HepG2 (cell line): Measurements from ENCODE around the gene ANKRD13D. TPM values are rescaled to one million over a fixed set of nuclear protein-coding genes. Genes with fewer than 3 reads are reported as not detected.

Experiments used
- ATF7 ChIP-seq, 2 experiments: fragments of 450-650 bp in 1 of 2; sonication (generic) in 1 of 2; formaldehyde crosslinking in 1 of 2; IDR thresholded peaks; 2 replicates each; pipeline versions ENCODE4 v1.4.0 to v1.6.1; 2016 to 2020; ENCODE audit warnings: antibody characterized with exemption in 1 of 2, mild to moderate bottlenecking in 1 of 2, missing genetic modification reagents in 1 of 2
- BORCS8-MEF2B ChIP-seq: sonication (generic); formaldehyde crosslinking; IDR thresholded peaks from 2 replicates; pipeline ENCODE4 v1.8.0; 2022; ENCODE audit warnings: mild to moderate bottlenecking, missing genetic modification reagents
- CC2D1A ChIP-seq: sonication (generic); formaldehyde crosslinking; IDR thresholded peaks from 2 replicates; pipeline ENCODE4 v1.8.1; 2023; ENCODE audit warnings: mild to moderate bottlenecking, missing genetic modification reagents
- CEBPB ChIP-seq: IDR thresholded peaks from 2 replicates; pipeline ENCODE4 v1.6.1; 2011; ENCODE audit warnings: low read depth, low read length, improper control_type of control experiment, borderline replicate concordance
- CTCF ChIP-seq: sonication (generic); formaldehyde crosslinking; IDR thresholded peaks from 2 replicates; pipeline ENCODE4 v1.5.0; 2020; ENCODE audit warnings: mild to moderate bottlenecking, missing genetic modification reagents, moderate library complexity
- DMAP1 ChIP-seq: IDR thresholded peaks from 2 replicates; pipeline ENCODE4 v1.6.1; 2016
- HDAC6 ChIP-seq: fragments of 200-600 bp; sonication (generic); IDR thresholded peaks from 2 replicates; pipeline ENCODE4 v1.7.0; 2017; ENCODE audit warnings: mild to moderate bottlenecking, antibody characterized with exemption, low read length, low read depth
- HNF1B ChIP-seq: sonication (generic); formaldehyde crosslinking; IDR thresholded peaks from 2 replicates; pipeline ENCODE4 v1.5.1; 2020; ENCODE audit warnings: mild to moderate bottlenecking, moderate library complexity, missing genetic modification reagents
- MAZ ChIP-seq, 2 experiments: sonication (generic) in 1 of 2; formaldehyde crosslinking in 1 of 2; IDR thresholded peaks; 2 replicates each; pipeline versions ENCODE4 v1.5.0 to v1.6.1; 2012 to 2020; ENCODE audit warnings: low read depth in 2 of 2, mild to moderate bottlenecking in 2 of 2, borderline replicate concordance in 1 of 2, improper control_type of control experiment in 1 of 2, low read length in 1 of 2, missing genetic modification reagents in 1 of 2, moderate library complexity in 1 of 2
- PLRG1 ChIP-seq: fragments of 450-650 bp; conservative IDR thresholded peaks from 2 replicates; pipeline ENCODE4 v1.6.1; 2016
- SMC3 ChIP-seq: IDR thresholded peaks from 2 replicates; pipeline ENCODE4 v1.6.1; 2011; ENCODE audit warnings: low read length, improper control_type of control experiment
- TBP ChIP-seq: sonication (generic); formaldehyde crosslinking; IDR thresholded peaks from 2 replicates; pipeline ENCODE4 v1.5.0; 2020; ENCODE audit warnings: missing genetic modification reagents
- ZBTB4 ChIP-seq: sonication (generic); formaldehyde crosslinking; IDR thresholded peaks from 2 replicates; pipeline ENCODE4 v1.4.0; 2020; ENCODE audit warnings: missing genetic modification reagents, mild to moderate bottlenecking, borderline replicate concordance
- ZFP82 ChIP-seq: sonication (generic); formaldehyde crosslinking; IDR thresholded peaks from 2 replicates; pipeline ENCODE4 v1.5.1; 2020; ENCODE audit warnings: mild to moderate bottlenecking, missing genetic modification reagents, borderline replicate concordance
- ZNF224 ChIP-seq: sonication (generic); formaldehyde crosslinking; IDR thresholded peaks from 2 replicates; pipeline ENCODE4 v1.5.0; 2020; ENCODE audit warnings: mild to moderate bottlenecking, missing genetic modification reagents
- ZNF713 ChIP-seq: sonication (generic); formaldehyde crosslinking; IDR thresholded peaks from 2 replicates; pipeline ENCODE4 v1.4.0; 2020; ENCODE audit warnings: mild to moderate bottlenecking, missing genetic modification reagents
- ZNF761 ChIP-seq: sonication (generic); formaldehyde crosslinking; conservative IDR thresholded peaks from 2 replicates; pipeline ENCODE4 v1.4.0; 2020; ENCODE audit warnings: mild to moderate bottlenecking, missing genetic modification reagents
- polyA plus RNA-seq, 8 experiments: library from polyadenylated mRNA; depleted of rRNA in 3 of 8; stranded (reverse) in 7 of 8; unstranded in 1 of 8; fragments of >200 nt; fragmentation: Illumina TruSeq in 4 of 8; extraction: Trizol in 4 of 8; gene quantifications; 2 replicates each; pipeline versions ENCODE4 v1.2.1 to v1.2.3, GENCODE V29; 2011 to 2016; ENCODE audit warnings: low read depth in 4 of 8, missing spikeins in 1 of 8, mixed read lengths in 1 of 8; ENCODE audit not compliant: insufficient read depth in 1 of 8
- total RNA-seq, 5 experiments: library from RNA; depleted of rRNA; stranded (reverse); fragments of >200 nt; fragmentation: Illumina TruSeq; extraction: Trizol; gene quantifications; 2 replicates each; pipeline ENCODE4 v1.2.3, GENCODE V29; 2016; ENCODE audit warnings: low read depth in 1 of 5
- TF ChIP-seq, protein P1 (sequence below): sonication (generic); formaldehyde crosslinking; IDR thresholded peaks from 2 replicates; pipeline ENCODE4 v1.5.1; 2020; ENCODE audit warnings: missing genetic modification reagents, mild to moderate bottlenecking, borderline replicate concordance
- TF ChIP-seq, protein P2 (sequence below): sonication (generic); formaldehyde crosslinking; IDR thresholded peaks from 2 replicates; pipeline ENCODE4 v1.4.0; 2020; ENCODE audit warnings: missing genetic modification reagents

Gene ANKRD13D
- total and polyA plus RNA-seq, 2 of the 13 experiments (the other 11 are each of a cell fraction or from before 2014, with no cell fraction given): 18.6 to 27.3 TPM

- TF ChIP-seq HNF1B (0 out of 2 replicates have a peak, but pooled peaks have one; percentile 15), BORCS8-MEF2B (CRISPR knock-in tag) (0 out of 2 replicates have a peak, but pooled peaks have one; percentile 41), ZFP82 (CRISPR knock-in tag) (no peak), ZNF224 (CRISPR knock-in tag) (no peak), DMAP1 (no peak; the same call in 1 of the 2 replicates), ZNF713 (CRISPR knock-in tag) (no peak), ZBTB4 (CRISPR knock-in tag) (no peak), SMC3 (no peak), HDAC6 (no peak), CTCF (no peak), PLRG1 (no peak), MAZ (IDR thresholded peaks at IDR 0.05; ENCODE audit: borderline replicate concordance, low read depth, low read length) (no peak), MAZ (CRISPR knock-in tag; IDR thresholded peaks at IDR 0.05; ENCODE audit: low read depth) (0 out of 2 replicates have a peak, but pooled peaks have one; percentile 22), ZNF761 (CRISPR knock-in tag) (no peak), TBP (CRISPR knock-in tag) (no peak), CC2D1A (no peak), ATF7 (IDR thresholded peaks at IDR 0.05) (no peak), ATF7 (CRISPR knock-in tag; IDR thresholded peaks at IDR 0.05) (no peak), CEBPB (no peak)
- TF ChIP-seq, protein P1, sequence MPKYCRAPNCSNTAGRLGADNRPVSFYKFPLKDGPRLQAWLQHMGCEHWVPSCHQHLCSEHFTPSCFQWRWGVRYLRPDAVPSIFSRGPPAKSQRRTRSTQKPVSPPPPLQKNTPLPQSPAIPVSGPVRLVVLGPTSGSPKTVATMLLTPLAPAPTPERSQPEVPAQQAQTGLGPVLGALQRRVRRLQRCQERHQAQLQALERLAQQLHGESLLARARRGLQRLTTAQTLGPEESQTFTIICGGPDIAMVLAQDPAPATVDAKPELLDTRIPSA: no peak; the same call in 1 of the 2 replicates
- TF ChIP-seq, protein P2, sequence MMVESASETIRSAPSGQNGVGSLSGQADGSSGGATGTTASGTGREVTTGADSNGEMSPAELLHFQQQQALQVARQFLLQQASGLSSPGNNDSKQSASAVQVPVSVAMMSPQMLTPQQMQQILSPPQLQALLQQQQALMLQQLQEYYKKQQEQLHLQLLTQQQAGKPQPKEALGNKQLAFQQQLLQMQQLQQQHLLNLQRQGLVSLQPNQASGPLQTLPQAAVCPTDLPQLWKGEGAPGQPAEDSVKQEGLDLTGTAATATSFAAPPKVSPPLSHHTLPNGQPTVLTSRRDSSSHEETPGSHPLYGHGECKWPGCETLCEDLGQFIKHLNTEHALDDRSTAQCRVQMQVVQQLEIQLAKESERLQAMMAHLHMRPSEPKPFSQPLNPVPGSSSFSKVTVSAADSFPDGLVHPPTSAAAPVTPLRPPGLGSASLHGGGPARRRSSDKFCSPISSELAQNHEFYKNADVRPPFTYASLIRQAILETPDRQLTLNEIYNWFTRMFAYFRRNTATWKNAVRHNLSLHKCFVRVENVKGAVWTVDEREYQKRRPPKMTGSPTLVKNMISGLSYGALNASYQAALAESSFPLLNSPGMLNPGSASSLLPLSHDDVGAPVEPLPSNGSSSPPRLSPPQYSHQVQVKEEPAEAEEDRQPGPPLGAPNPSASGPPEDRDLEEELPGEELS (CRISPR knock-in tag): no peak
Measured at GRCh38 chr11:67240576-67241389, 48.3 kb upstream of the ANKRD13D start (continued).
